Natural killer cell treated with Interleukin-12 subunit alpha and Interleukin-12 subunit beta and Interleukin-15 and Interleukin-18, amount 100 ng/mL, for 72 hours (primary cell): Measurements from ENCODE around the gene ATAD2B. TPM values are rescaled to one million over a fixed set of nuclear protein-coding genes. Genes with fewer than 3 reads are reported as not detected.
A peak's percentile ranks its signal among the peaks of the same experiment; 100 is the strongest.

Source experiments
- ATAC-seq, 2 donors: fragments of 150-1000 bp; cut with Tn5 transposase in 1 of 2; sonication (Bioruptor Pico), chemical (Tn5 transposase) in 1 of 2; 2 replicates each; pipeline ENCODE4 v1.10.0; 2021
- DNase-seq: peaks from one replicate; pipeline ENCODE4 v3.0.0; 2022; ENCODE audit warnings: low spot score
- H3K27ac Mint-ChIP-seq, 2 donors: 1 replicate in 1 of 2; 2 replicates in 1 of 2; pipeline ENCODE4 v1.8.0; 2022; ENCODE audit warnings: mixed read lengths in 2 of 2, mild to moderate bottlenecking in 1 of 2, moderate library complexity in 1 of 2
- H3K27me3 Mint-ChIP-seq, 2 donors: 1 replicate in 1 of 2; 2 replicates in 1 of 2; pipeline ENCODE4 v1.8.0; 2022; ENCODE audit warnings: mixed read lengths in 2 of 2
- H3K36me3 Mint-ChIP-seq: one replicate; pipeline ENCODE4 v1.8.0; 2022; ENCODE audit warnings: mixed read lengths
- H3K4me1 Mint-ChIP-seq, 2 donors: 1 replicate in 1 of 2; 2 replicates in 1 of 2; pipeline ENCODE4 v1.8.0; 2022; ENCODE audit warnings: low read depth in 2 of 2, mixed read lengths in 2 of 2, mild to moderate bottlenecking in 1 of 2
- H3K4me3 Mint-ChIP-seq: one replicate; pipeline ENCODE4 v1.8.0; 2022; ENCODE audit warnings: mixed read lengths
- H3K9me3 Mint-ChIP-seq: 2 replicates; pipeline ENCODE4 v1.8.0; 2022; ENCODE audit warnings: mixed read lengths
- total RNA-seq, 2 donors: library from RNA; stranded (reverse); gene quantifications; one replicate each; pipeline ENCODE4 v1.2.3, GENCODE V29; 2022

Gene ATAD2B
- total RNA-seq, 2 donors from 2014 or later: 36.2 to 44.5 TPM

DNA sequence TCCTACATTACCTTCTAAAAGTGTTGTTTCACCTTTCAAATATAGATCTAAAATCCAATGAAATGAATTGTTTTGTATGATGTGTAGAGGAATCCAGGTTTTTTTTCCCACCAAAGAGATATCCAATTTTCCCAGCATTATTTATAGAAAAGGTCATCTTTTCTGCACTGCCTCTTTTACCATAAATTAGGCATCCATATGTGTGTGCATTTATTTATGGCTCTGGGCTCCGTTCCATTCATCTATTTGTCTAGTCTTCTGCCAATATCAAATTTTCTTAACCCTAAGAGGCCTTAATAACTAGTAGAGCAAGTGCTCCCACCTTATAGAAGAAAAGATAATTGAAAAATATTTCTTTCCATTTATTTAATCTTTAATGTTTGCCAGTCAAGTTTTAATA is 88.3 kb downstream of the ATAD2B start:
- H3K36me3 Mint-ChIP-seq: no peaks in the 10 kb centered on the region
- no peak overlapping the region for H3K4me3 Mint-ChIP-seq
- DNase-seq: no peak
- H3K27ac Mint-ChIP-seq: no peak overlapping the region
- H3K4me1 Mint-ChIP-seq: peaks cover 6 to 8% of the 10 kb centered on the region in 2 donors
- H3K9me3 Mint-ChIP-seq: no peaks in the 10 kb centered on the region
- H3K27me3 Mint-ChIP-seq: no peaks in the 10 kb centered on the region
- ATAC-seq: no peak

GRCh38 chr2:23837871-23838270 is 89.1 kb downstream of the ATAD2B start:
- ATAC-seq (no peak), DNase-seq (no peak)
- no peak overlapping the region for H3K27ac Mint-ChIP-seq
- peaks cover 0 to 1% of the 10 kb centered on the region in 2 donors for H3K4me1 Mint-ChIP-seq
- H3K9me3 Mint-ChIP-seq: no peaks in the 10 kb centered on the region
- H3K27me3 Mint-ChIP-seq: no peaks in the 10 kb centered on the region
- no peak overlapping the region for H3K4me3 Mint-ChIP-seq
- no peaks in the 10 kb centered on the region for H3K36me3 Mint-ChIP-seq

DNA sequence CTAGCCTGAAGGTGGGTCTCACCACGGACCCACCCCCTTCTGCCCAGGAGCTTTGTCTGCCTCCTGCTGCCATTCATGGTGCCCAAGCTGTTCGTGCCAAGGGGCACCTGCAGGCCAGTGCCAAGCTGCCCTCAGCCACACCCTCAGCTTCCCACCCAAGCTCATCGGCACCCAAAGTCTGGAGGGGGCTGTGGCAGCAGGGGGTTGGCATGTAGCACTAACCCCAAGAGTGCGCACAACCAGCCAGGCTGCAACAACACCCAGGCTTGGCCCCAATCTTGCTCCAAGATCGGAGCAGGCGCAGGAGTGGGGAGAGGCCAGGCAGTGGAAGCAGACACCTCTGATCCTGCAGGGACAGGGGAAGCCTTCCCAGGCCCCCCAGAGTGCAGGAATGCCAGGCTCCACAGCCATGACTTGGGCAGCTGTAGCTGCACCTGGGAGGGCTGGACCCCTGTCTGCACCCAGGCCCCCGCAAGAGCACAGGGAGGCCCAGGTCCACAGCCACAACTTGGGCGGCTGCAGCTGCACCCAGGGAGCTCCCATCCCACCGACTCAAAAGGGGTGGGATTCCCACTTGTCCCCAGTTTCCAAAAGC is 89.9 kb downstream of the ATAD2B start:
- no peak overlapping the region for H3K27ac Mint-ChIP-seq
- ATAC-seq (no peak), DNase-seq (no peak)
- no peaks in the 10 kb centered on the region for H3K9me3 Mint-ChIP-seq
- no peak overlapping the region for H3K4me3 Mint-ChIP-seq
- no peaks in the 10 kb centered on the region for H3K36me3 Mint-ChIP-seq
- H3K27me3 Mint-ChIP-seq: no peaks in the 10 kb centered on the region
- H3K4me1 Mint-ChIP-seq: peaks cover under 1% of the 10 kb centered on the region in 2 donors

DNA sequence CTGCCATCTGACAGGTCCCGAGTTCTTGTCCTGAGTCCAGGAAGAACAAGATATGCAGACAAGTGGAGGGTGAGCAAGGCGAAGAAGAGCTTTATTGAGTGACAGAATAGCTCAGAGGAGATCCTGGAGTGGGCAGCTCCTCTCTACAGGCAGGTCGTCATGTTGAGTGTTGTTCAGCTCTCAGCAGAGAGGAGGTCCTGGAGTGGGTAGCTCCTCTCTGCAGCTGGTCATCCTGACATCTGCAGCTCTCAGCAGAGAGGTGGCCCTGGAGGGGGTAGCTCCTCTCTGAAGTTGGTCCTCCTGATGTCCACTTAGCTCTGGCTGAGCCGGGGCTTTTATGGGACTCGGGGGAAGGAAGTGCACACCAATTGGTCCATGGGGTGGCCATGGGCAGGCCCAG is 90.4 kb downstream of the ATAD2B start:
- Mint-ChIP-seq H3K36me3 (no peaks in the 10 kb centered on the region), H3K27me3 (no peaks in the 10 kb centered on the region), H3K4me1 (peaks cover 5 to 6% of the 10 kb centered on the region in 2 donors), H3K9me3 (no peaks in the 10 kb centered on the region), H3K27ac (no peak overlapping the region), H3K4me3 (no peak overlapping the region)
- ATAC-seq (no peak), DNase-seq (no peak)

- Mint-ChIP-seq H3K27ac (no peak overlapping the region), H3K4me3 (no peak overlapping the region), H3K9me3 (no peaks in the 10 kb centered on the region), H3K4me1 (peaks cover 5 to 8% of the 10 kb centered on the region in 2 donors), H3K36me3 (no peaks in the 10 kb centered on the region), H3K27me3 (no peaks in the 10 kb centered on the region)
- ATAC-seq (peak; percentile 57 to 65), DNase-seq (no peak)
Observed at GRCh38 chr2:23835988-23836387, 90.9 kb downstream of the ATAD2B start.

- no peak for ATAC-seq
- Mint-ChIP-seq H3K27ac (no peak overlapping the region), H3K27me3 (no peaks in the 10 kb centered on the region), H3K4me3 (no peak overlapping the region), H3K36me3 (no peaks in the 10 kb centered on the region), H3K4me1 (peaks cover 5 to 8% of the 10 kb centered on the region in 2 donors), H3K9me3 (no peaks in the 10 kb centered on the region)
- DNase-seq: no peak
Observed at GRCh38 chr2:23835423-23835822, 91.5 kb downstream of the ATAD2B start.

DNA sequence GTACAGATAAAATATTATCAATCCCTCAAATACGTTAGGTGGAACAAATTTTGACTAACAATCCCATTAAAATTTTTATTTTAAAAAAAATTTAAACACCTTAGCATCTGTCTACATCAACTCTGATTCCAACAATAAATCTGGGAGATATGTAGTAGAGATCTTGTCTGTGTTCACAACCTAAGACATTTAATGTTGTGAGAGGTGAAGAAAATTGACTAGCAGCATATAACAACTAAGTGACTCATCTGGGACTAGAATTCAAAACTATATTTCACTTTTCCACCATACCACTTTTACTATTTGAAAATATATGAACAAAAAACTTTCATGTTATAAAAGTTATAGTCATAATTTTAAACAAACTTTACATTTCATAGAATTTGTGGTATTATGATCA is 97.9 kb downstream of the ATAD2B start:
- H3K36me3 Mint-ChIP-seq: no peaks in the 10 kb centered on the region
- DNase-seq (no peak), ATAC-seq (no peak)
- no peak overlapping the region for H3K4me3 Mint-ChIP-seq
- H3K4me1 Mint-ChIP-seq: peaks cover 5 to 8% of the 10 kb centered on the region in 2 donors
- H3K27ac Mint-ChIP-seq: no peak overlapping the region
- no peaks in the 10 kb centered on the region for H3K9me3 Mint-ChIP-seq
- no peaks in the 10 kb centered on the region for H3K27me3 Mint-ChIP-seq

- no peak overlapping the region for H3K4me3 Mint-ChIP-seq
- no peaks in the 10 kb centered on the region for H3K27me3 Mint-ChIP-seq
- DNase-seq: no peak
- ATAC-seq: no peak
- no peaks in the 10 kb centered on the region for H3K36me3 Mint-ChIP-seq
- no peaks in the 10 kb centered on the region for H3K9me3 Mint-ChIP-seq
- peaks cover 5 to 8% of the 10 kb centered on the region in 2 donors for H3K4me1 Mint-ChIP-seq
- H3K27ac Mint-ChIP-seq: peak overlapping the region in 1 of 2 donors; percentile 31
Observed at GRCh38 chr2:23828256-23828980, 98.5 kb downstream of the ATAD2B start.

GRCh38 chr2:23827287-23827686 is 99.6 kb downstream of the ATAD2B start:
- no peaks in the 10 kb centered on the region for H3K9me3 Mint-ChIP-seq
- H3K27me3 Mint-ChIP-seq: no peaks in the 10 kb centered on the region
- ATAC-seq (no peak), DNase-seq (no peak)
- peak overlapping the region; percentile 31 to 50 for H3K27ac Mint-ChIP-seq
- no peak overlapping the region for H3K4me3 Mint-ChIP-seq
- H3K36me3 Mint-ChIP-seq: no peaks in the 10 kb centered on the region
- H3K4me1 Mint-ChIP-seq: peaks cover 5 to 8% of the 10 kb centered on the region in 2 donors

DNA sequence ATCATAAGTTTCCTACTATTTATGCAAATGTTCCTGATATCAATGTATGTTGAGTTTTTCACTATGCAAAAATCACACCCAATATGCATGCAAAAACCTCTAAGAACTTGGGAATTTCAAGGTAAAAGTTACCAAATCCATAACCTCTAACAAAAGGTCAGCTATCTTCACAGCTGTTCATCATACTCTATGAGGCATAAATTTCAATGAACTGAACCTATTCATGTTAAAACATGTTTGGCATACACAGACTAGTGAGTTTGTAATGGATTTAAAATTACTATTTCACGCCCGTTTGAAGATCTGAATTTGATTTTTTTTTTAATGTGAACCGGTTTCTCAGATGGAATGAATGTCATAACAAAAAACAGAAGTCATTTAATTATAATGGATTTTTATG is 100.2 kb downstream of the ATAD2B start:
- Mint-ChIP-seq H3K27ac (peak overlapping the region; percentile 31 to 50), H3K9me3 (no peaks in the 10 kb centered on the region), H3K27me3 (no peaks in the 10 kb centered on the region), H3K36me3 (no peaks in the 10 kb centered on the region), H3K4me1 (peaks cover 2 to 5% of the 10 kb centered on the region in 2 donors), H3K4me3 (no peak overlapping the region)
- ATAC-seq (no peak), DNase-seq (no peak)

- no peaks in the 10 kb centered on the region for H3K36me3 Mint-ChIP-seq
- H3K27me3 Mint-ChIP-seq: no peaks in the 10 kb centered on the region
- DNase-seq: no peak
- ATAC-seq: no peak
- H3K4me3 Mint-ChIP-seq: no peak overlapping the region
- H3K27ac Mint-ChIP-seq: no peak overlapping the region
- no peaks in the 10 kb centered on the region for H3K9me3 Mint-ChIP-seq
- H3K4me1 Mint-ChIP-seq: no peaks in the 10 kb centered on the region
Observed at GRCh38 chr2:23826040-23826439, 100.9 kb downstream of the ATAD2B start.

DNA sequence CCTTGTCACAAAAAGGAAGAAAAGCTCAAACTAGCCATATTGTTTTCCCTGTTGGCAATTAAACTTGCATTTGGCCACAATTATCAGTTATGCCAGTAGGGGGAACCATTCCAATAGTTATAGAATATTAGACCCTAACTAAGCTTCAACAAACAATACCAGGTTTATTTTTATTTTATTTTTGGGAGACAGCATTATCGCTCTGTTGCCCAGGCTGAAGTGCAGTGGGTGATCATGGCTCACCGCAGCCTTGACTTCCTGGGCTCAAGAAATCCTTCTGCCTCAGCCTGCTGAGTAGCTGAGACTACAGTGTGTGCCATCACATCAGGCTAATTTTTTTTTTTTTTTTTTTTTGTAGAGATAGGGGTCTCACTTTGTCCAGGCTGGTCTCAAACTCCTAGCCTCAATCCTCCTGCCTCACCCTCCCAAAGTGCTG is 102.1 kb downstream of the ATAD2B start:
- H3K27ac Mint-ChIP-seq: no peak overlapping the region
- no peak overlapping the region for H3K4me3 Mint-ChIP-seq
- no peaks in the 10 kb centered on the region for H3K4me1 Mint-ChIP-seq

DNA sequence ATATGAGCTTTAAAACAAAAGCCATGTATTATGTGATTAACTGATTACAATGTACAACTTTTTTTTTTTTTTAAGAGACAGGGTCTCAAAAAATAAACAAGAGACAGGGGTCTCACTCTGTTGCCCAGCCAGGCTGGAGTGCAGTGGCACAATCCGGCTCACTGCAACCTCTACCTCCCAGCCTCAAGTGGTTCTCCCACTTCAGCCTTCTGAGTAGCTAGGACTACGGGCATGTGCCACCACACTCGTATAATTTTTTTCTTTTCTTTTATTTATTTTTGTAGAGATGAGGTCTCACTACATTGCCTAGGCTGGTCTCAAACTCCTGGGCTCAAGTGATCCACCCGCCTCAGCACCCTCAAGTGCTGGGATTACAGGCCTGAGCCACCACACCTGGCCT is 103.1 kb downstream of the ATAD2B start:
- no peak for DNase-seq
- Mint-ChIP-seq H3K4me3 (no peak overlapping the region), H3K4me1 (no peaks in the 10 kb centered on the region), H3K9me3 (no peaks in the 10 kb centered on the region), H3K36me3 (no peaks in the 10 kb centered on the region), H3K27ac (no peak overlapping the region), H3K27me3 (no peaks in the 10 kb centered on the region)
- no peak for ATAC-seq

More for the DNA sequence above, 102.1 kb downstream of the ATAD2B start:
- DNase-seq: no peak
- H3K36me3 Mint-ChIP-seq: no peaks in the 10 kb centered on the region
- H3K9me3 Mint-ChIP-seq: no peaks in the 10 kb centered on the region
- no peak for ATAC-seq
- H3K27me3 Mint-ChIP-seq: no peaks in the 10 kb centered on the region

DNA sequence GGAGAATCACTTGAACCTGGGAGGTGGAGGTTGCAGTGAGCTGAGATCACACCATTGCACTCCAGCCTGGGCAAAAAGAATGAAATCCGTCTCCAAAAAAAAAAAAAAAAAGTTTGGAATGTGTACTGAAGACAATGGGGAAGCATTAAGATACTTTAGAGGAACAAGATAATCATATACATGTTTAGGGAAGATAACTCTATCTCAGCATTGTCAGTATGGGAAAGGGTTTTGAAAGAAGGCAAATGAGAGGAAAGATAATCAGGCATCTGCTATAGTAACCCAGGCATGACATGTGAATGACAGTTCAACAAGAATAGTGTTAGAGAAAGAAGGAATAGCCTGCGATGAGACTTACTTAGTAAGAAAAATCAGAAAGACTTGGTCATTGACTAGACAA is 112.0 kb downstream of the ATAD2B start:
- H3K9me3 Mint-ChIP-seq: no peaks in the 10 kb centered on the region
- ATAC-seq (no peak), DNase-seq (no peak)
- H3K36me3 Mint-ChIP-seq: peaks cover 4% of the 10 kb centered on the region
- H3K4me3 Mint-ChIP-seq: no peak overlapping the region
- H3K4me1 Mint-ChIP-seq: no peaks in the 10 kb centered on the region
- H3K27me3 Mint-ChIP-seq: no peaks in the 10 kb centered on the region
- no peak overlapping the region for H3K27ac Mint-ChIP-seq
